GM12878 (cell line): ENCODE results near the gene UBXN11. TPM values are rescaled to one million over a fixed set of nuclear protein-coding genes. Genes with fewer than 3 reads are reported as not detected.

Experiments used
- ATAC-seq: fragments of 200-7000 bp; cut with Tn5 transposase; 3 replicates; pipeline ENCODE4 v1.9.1; 2020; ENCODE audit warnings: mild to moderate bottlenecking, moderate library complexity
- BruUV-seq: library from RNA; stranded (reverse); fragments of 400-500 nt; replicated peaks from 2 replicates; lab custom pipeline; 2021; lab: Mats Ljungman, UMichigan
- CTCF ChIA-PET: fragments of 300-600 bp; sonication (Branson Sonifier 250); formaldehyde crosslinking; extraction: SDS; loops from one replicate; lab custom pipeline; 2021; ENCODE audit warnings: inconsistent platforms; lab: Yijun Ruan, JAX
- POLR2A ChIA-PET: fragments of 350-600 bp; formaldehyde crosslinking; extraction: SDS; loops from one replicate; lab custom pipeline; 2021; ENCODE audit warnings: inconsistent platforms; lab: Charles Lee
- RAD21 ChIA-PET: fragments of 300-600 bp; sonication (Branson Sonifier 250); formaldehyde crosslinking; loops from one replicate; lab custom pipeline; 2023; ENCODE audit warnings: antibody characterized with exemption; ENCODE audit not compliant: unreplicated experiment; lab: Charles Lee
- SMC1A ChIA-PET: fragments of 300-600 bp; sonication (Branson Sonifier 250); formaldehyde crosslinking; loops from one replicate; lab custom pipeline; 2023; ENCODE audit not compliant: unreplicated experiment, uncharacterized antibody; lab: Charles Lee
- DNase-seq: peaks from one replicate; pipeline ENCODE4 v3.0.0-alpha.2; 2011; ENCODE audit warnings: low read depth, low spot score
- FAIRE-seq: peaks from 3 replicates; lab custom pipeline; 2011; peaks lifted over from hg19 to GRCh38; lab: Jason Lieb, UNC
- H2AFZ ChIP-seq: 2 replicates; pipeline ENCODE4 v1.6.0; 2011; ENCODE audit warnings: low read depth, low read length, control low read depth; ENCODE audit not compliant: control insufficient read depth
- H3K27ac ChIP-seq: 2 replicates; pipeline ENCODE4 v1.5.1; 2011; ENCODE audit warnings: control low read depth; ENCODE audit not compliant: control insufficient read depth, insufficient read depth
- H3K27me3 ChIP-seq, 2 experiments: replicated peaks in 1 of 2; 2 replicates each; pipeline versions ENCODE4 v1.6.0 to v1.6.1; 2011; ENCODE audit warnings: low read length in 1 of 2; ENCODE audit not compliant: control insufficient read depth in 2 of 2, insufficient read depth in 2 of 2
- H3K36me3 ChIP-seq, 2 experiments: 2 replicates each; pipeline ENCODE4 v1.5.1; 2011; ENCODE audit warnings: low read length in 1 of 2; ENCODE audit not compliant: control insufficient read depth in 2 of 2, insufficient read depth in 2 of 2
- H3K4me1 ChIP-seq: 2 replicates; pipeline ENCODE4 v1.6.1; 2011; ENCODE audit warnings: mild to moderate bottlenecking, low read length, moderate library complexity, mixed read lengths; ENCODE audit not compliant: control insufficient read depth, insufficient read depth
- H3K4me2 ChIP-seq: 2 replicates; pipeline ENCODE4 v1.6.0; 2011; ENCODE audit warnings: control low read depth; ENCODE audit not compliant: control insufficient read depth, insufficient read depth
- H3K4me3 ChIP-seq: fragments of 200-600 bp; sonication (generic); 2 replicates; pipeline ENCODE4 v1.5.1; 2016
- H3K79me2 ChIP-seq: 2 replicates; pipeline ENCODE4 v1.6.0; 2011; ENCODE audit warnings: low read length; ENCODE audit not compliant: control insufficient read depth, insufficient read depth
- H3K9ac ChIP-seq: 2 replicates; pipeline ENCODE4 v1.8.0; 2011; ENCODE audit warnings: low read length, control low read depth, mixed read lengths; ENCODE audit not compliant: control insufficient read depth, insufficient read depth
- H3K9me3 ChIP-seq: replicated peaks from 3 replicates; pipeline ENCODE4 v1.5.1; 2011; ENCODE audit warnings: mild to moderate bottlenecking, low read length; ENCODE audit not compliant: control insufficient read depth, insufficient read depth
- H4K20me1 ChIP-seq: 2 replicates; pipeline ENCODE4 v1.6.0; 2011; ENCODE audit not compliant: control insufficient read depth, insufficient read depth
- GABPA ChIP-seq: IDR thresholded peaks from 2 replicates; pipeline ENCODE4 v1.6.1; 2014; ENCODE audit warnings: antibody characterized with exemption, low read depth, mild to moderate bottlenecking, inconsistent platforms
- POU2F2 ChIP-seq: IDR thresholded peaks from 3 replicates; pipeline ENCODE4 v1.6.1; 2011; ENCODE audit warnings: low read depth, mild to moderate bottlenecking, low read length, borderline replicate concordance
- STAT3 ChIP-seq: IDR thresholded peaks from 2 replicates; pipeline ENCODE4 v1.6.1; 2011; ENCODE audit warnings: low read depth, low read length, improper control_type of control experiment
- ZNF384 ChIP-seq: IDR thresholded peaks from 2 replicates; pipeline ENCODE4 v1.6.1; 2012; ENCODE audit warnings: low read depth, mild to moderate bottlenecking, low read length, improper control_type of control experiment, borderline replicate concordance
- ZNF622 ChIP-seq: fragments of 450-650 bp; IDR thresholded peaks from 2 replicates; pipeline ENCODE4 v1.6.1; 2017; ENCODE audit warnings: mild to moderate bottlenecking, inconsistent platforms
- WGBS: methylation state at CpG from one replicate; pipeline ENCODE4 v1.1.6; 2016; ENCODE audit warnings: low lambda C conversion rate; ENCODE audit not compliant: insufficient replicate concordance, insufficient coverage; ENCODE audit errors: missing lambda C conversion rate; 5-methylcytosine and 5-hydroxymethylcytosine counted together
- in situ Hi-C: fragments of 300-500 bp; cut with MboI; formaldehyde crosslinking; loops from 9 replicates; pipeline ENCODE4 v1.14.3; 2018; ENCODE audit warnings: mixed read lengths
- intact Hi-C: fragments of 100-400 bp; cut with micrococcal nuclease; formaldehyde crosslinking; loops from one replicate; pipeline ENCODE4 v1.14.2; 2022; ENCODE audit not compliant: unreplicated experiment
- polyA plus RNA-seq, 11 experiments: library from polyadenylated mRNA; depleted of rRNA in 4 of 11; unstranded in 6 of 11; stranded (reverse) in 5 of 11; fragments of >200 nt; fragmentation: Nextera tagmentation in 4 of 11; fragmentation: Illumina TruSeq in 1 of 11; extraction: Ambion mirVana in 4 of 11; extraction: Trizol in 1 of 11; gene quantifications; 1 replicate in 1 of 11; 2 replicates in 10 of 11; pipeline versions ENCODE4 v1.2.1 to v1.2.3, GENCODE V29; 2011 to 2016; ENCODE audit warnings: inconsistent platforms in 2 of 11, missing spikeins in 2 of 11, low read depth in 1 of 11
- total RNA-seq, 4 experiments: library from RNA; depleted of rRNA in 3 of 4; stranded (reverse); fragments of >200 nt in 3 of 4; fragmentation: Illumina TruSeq in 1 of 4; extraction: Trizol in 1 of 4; gene quantifications; 2 replicates each; pipeline versions ENCODE4 v1.2.1 to v1.2.3, GENCODE V29; 2013 to 2021
- TF ChIP-seq, protein P1 (sequence below): fragments of 450-650 bp; IDR thresholded peaks from 2 replicates; pipeline ENCODE4 v1.6.1; 2017; ENCODE audit warnings: mild to moderate bottlenecking, low read depth, inconsistent platforms; ENCODE audit not compliant: poor library complexity, severe bottlenecking
- TF ChIP-seq, protein P2 (sequence below): IDR thresholded peaks from 2 replicates; pipeline ENCODE4 v1.6.1; 2011; ENCODE audit warnings: mild to moderate bottlenecking, low read depth, low read length, moderate library complexity; ENCODE audit not compliant: insufficient replicate concordance
- TF ChIP-seq, protein P3 (sequence below): fragments of 450-650 bp; IDR thresholded peaks from 2 replicates; pipeline ENCODE4 v1.6.1; 2016; ENCODE audit warnings: mild to moderate bottlenecking, moderate library complexity, borderline replicate concordance

UBXN11 gene
- total and polyA plus RNA-seq, 10 of the 15 experiments (the other 5 are each of a cell fraction or from before 2014, with no cell fraction given): 0.32 to 34.4 (median 9.6) TPM

DNA sequence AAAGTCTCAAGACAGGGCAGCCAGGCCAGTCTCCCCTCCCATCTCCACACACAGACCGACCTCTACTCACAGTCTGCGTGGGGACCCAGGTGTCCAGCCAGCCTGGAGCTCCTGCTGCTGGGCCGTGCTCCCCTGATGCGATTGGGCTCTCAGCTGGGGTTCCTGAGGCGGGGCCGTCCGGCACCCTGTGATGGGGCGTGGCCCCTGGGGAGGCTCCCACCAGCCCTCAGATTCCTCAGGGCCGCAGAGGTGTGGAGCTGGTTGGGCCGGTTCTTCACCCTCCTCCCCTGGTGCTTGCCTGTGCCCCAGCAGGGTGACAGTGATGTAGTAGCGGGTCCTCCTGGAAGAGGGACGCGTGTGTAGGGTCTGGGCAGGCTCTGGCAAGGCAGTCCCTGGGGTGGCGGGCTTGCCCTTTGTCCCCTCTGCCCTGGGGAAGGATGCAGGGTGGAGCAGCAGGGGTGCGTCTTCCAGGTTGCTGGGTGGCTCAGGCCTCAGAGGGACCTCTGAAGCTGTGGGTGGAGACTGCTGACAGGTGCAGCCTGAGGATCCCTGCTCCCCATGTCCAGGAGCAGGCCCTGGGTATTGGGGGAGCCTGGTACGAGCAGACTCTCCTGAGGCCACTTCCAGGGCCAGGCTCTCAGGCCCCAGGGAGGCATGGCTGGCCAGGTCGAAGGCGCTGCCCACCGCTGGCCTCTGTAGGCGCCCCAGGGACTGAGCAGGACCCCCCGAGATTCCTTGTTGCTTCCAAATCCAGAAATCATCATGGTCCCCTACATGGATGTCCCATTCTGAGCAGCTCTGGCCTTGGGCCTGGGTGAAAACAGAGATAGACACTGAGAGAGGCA lies 47.8 kb upstream of the UBXN11 start, which contains the start of gene CRYBG2:
CRYBG2 (minus strand) TSS at position 155 of the 845 bp plus-strand sequence. CDS start 7,473 bp downstream, outside the sequence.
- intact Hi-C loops: no loop called here
- ChIA-PET CTCF (interaction anchor here (0.8 to 1.5 kb wide), 2 partner anchors 32 to 63 kb away, joined by 3 to 5 read pairs; no protein-coding TSS in a partner anchor), POLR2A (no interaction called here)

More for the DNA sequence above, 47.8 kb upstream of the UBXN11 start, which contains the start of gene CRYBG2:
- TF ChIP-seq STAT3 (no peak), ZNF384 (no peak), GABPA (no peak), POU2F2 (no peak), ZNF622 (no peak)
- TF ChIP-seq, protein P1, sequence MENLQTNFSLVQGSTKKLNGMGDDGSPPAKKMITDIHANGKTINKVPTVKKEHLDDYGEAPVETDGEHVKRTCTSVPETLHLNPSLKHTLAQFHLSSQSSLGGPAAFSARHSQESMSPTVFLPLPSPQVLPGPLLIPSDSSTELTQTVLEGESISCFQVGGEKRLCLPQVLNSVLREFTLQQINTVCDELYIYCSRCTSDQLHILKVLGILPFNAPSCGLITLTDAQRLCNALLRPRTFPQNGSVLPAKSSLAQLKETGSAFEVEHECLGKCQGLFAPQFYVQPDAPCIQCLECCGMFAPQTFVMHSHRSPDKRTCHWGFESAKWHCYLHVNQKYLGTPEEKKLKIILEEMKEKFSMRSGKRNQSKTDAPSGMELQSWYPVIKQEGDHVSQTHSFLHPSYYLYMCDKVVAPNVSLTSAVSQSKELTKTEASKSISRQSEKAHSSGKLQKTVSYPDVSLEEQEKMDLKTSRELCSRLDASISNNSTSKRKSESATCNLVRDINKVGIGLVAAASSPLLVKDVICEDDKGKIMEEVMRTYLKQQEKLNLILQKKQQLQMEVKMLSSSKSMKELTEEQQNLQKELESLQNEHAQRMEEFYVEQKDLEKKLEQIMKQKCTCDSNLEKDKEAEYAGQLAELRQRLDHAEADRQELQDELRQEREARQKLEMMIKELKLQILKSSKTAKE: no peak
- TF ChIP-seq, protein P2, sequence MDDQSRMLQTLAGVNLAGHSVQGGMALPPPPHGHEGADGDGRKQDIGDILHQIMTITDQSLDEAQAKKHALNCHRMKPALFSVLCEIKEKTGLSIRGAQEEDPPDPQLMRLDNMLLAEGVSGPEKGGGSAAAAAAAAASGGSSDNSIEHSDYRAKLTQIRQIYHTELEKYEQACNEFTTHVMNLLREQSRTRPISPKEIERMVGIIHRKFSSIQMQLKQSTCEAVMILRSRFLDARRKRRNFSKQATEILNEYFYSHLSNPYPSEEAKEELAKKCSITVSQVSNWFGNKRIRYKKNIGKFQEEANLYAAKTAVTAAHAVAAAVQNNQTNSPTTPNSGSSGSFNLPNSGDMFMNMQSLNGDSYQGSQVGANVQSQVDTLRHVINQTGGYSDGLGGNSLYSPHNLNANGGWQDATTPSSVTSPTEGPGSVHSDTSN: no peak
- TF ChIP-seq, protein P3, sequence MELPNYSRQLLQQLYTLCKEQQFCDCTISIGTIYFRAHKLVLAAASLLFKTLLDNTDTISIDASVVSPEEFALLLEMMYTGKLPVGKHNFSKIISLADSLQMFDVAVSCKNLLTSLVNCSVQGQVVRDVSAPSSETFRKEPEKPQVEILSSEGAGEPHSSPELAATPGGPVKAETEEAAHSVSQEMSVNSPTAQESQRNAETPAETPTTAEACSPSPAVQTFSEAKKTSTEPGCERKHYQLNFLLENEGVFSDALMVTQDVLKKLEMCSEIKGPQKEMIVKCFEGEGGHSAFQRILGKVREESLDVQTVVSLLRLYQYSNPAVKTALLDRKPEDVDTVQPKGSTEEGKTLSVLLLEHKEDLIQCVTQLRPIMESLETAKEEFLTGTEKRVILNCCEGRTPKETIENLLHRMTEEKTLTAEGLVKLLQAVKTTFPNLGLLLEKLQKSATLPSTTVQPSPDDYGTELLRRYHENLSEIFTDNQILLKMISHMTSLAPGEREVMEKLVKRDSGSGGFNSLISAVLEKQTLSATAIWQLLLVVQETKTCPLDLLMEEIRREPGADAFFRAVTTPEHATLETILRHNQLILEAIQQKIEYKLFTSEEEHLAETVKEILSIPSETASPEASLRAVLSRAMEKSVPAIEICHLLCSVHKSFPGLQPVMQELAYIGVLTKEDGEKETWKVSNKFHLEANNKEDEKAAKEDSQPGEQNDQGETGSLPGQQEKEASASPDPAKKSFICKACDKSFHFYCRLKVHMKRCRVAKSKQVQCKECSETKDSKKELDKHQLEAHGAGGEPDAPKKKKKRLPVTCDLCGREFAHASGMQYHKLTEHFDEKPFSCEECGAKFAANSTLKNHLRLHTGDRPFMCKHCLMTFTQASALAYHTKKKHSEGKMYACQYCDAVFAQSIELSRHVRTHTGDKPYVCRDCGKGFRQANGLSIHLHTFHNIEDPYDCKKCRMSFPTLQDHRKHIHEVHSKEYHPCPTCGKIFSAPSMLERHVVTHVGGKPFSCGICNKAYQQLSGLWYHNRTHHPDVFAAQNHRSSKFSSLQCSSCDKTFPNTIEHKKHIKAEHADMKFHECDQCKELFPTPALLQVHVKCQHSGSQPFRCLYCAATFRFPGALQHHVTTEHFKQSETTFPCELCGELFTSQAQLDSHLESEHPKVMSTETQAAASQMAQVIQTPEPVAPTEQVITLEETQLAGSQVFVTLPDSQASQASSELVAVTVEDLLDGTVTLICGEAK: no peak
- Histone ChIP-seq H2AFZ (no peak within 1 kb of the TSS), H3K9ac (no peak within 1 kb of the TSS), H3K79me2 (no peaks in the 10 kb centered on the region), H3K4me2 (no peak within 1 kb of the TSS), H3K9me3 (no peaks in the 10 kb centered on the region), H3K27ac (no peak within 1 kb of the TSS), H3K4me3 (no peak within 1 kb of the TSS), H3K4me1 (no peaks in the 10 kb centered on the region), H3K27me3 (peaks cover 0 to 2% of the 10 kb centered on the region in 2 experiments; a peak in 3 of 4 replicates), H4K20me1 (no peaks in the 10 kb centered on the region), H3K36me3 (no peaks in the 10 kb centered on the region)
- 22% methylated on average over 21 of the region's 21 CpGs for WGBS
- FAIRE-seq (no peak), ATAC-seq (no peak), DNase-seq (no peak)
- SMC1A ChIA-PET: interaction anchor here (1.6 kb wide), 1 partner anchor 69 kb away, joined by 3 read pairs; no protein-coding TSS in a partner anchor
- no TSS peak for BruUV-seq
- RAD21 ChIA-PET: no interaction called here
- in situ Hi-C loops: no loop called here
